Stimulated activated CD4-positive, alpha-beta T cell treated with anti-CD3 and anti-CD28 coated beads, Interleukin-1b, Interleukin-23, amount 100 ng/mL, for 48 hours (primary cell): ENCODE results near the gene RNASEL.
"Not testable (repeated sequence)": the region's sequence is repeated elsewhere in the genome, so short reads cannot be mapped to it uniquely, and the experiment has no call there.

Source experiments
- DNase-seq: peaks from one replicate; pipeline ENCODE4 v3.0.0-alpha.2; 2020

Gene RNASEL

GRCh38 chr1:182555493-182555892 is 33.6 kb downstream of the RNASEL start:
- DNase-seq, result no peak

- DNase-seq, result no peak
Observed at GRCh38 chr1:182552527-182552926, 36.5 kb downstream of the RNASEL start.

- DNase-seq, result no peak
Observed at GRCh38 chr1:182549811-182550210, 39.2 kb downstream of the RNASEL start.

GRCh38 chr1:182549346-182549745 is 39.7 kb downstream of the RNASEL start:
- no peak for DNase-seq

- no peak for DNase-seq
Observed at GRCh38 chr1:182533896-182534295, 55.2 kb downstream of the RNASEL start.

GRCh38 chr1:182528206-182528605 is 60.9 kb downstream of the RNASEL start:
- DNase-seq, result not testable (repeated sequence)

- DNase-seq, result no peak
Observed at GRCh38 chr1:182527680-182528079, 61.4 kb downstream of the RNASEL start.

- DNase-seq, result no peak
Observed at GRCh38 chr1:182525342-182525741, 63.7 kb downstream of the RNASEL start.
